Activated CD4-positive, alpha-beta T cell treated with anti-CD3 and anti-CD28 coated beads, Interleukin-2, amount 10 ng/mL, durations not matched to agents 24 days and 14 days (primary cell): ENCODE data around the gene SLC35F4. TPM values are rescaled to one million over a fixed set of nuclear protein-coding genes. Genes with fewer than 3 reads are reported as not detected.
"Not testable (repeated sequence)": the region's sequence is repeated elsewhere in the genome, so short reads cannot be mapped to it uniquely, and the experiment has no call there.

Experiments used
- DNase-seq: peaks from one replicate; pipeline ENCODE4 v3.0.0; 2022
- H3K27ac Mint-ChIP-seq: one replicate; pipeline ENCODE4 v1.8.0; 2022; ENCODE audit warnings: mild to moderate bottlenecking, mixed read lengths
- H3K27me3 Mint-ChIP-seq: one replicate; pipeline ENCODE4 v1.8.0; 2022; ENCODE audit warnings: mixed read lengths
- H3K36me3 Mint-ChIP-seq: one replicate; pipeline ENCODE4 v1.8.0; 2022; ENCODE audit warnings: low read depth, mild to moderate bottlenecking, mixed read lengths
- H3K4me1 Mint-ChIP-seq: one replicate; pipeline ENCODE4 v1.8.0; 2021; ENCODE audit warnings: mixed read lengths
- H3K4me3 Mint-ChIP-seq: one replicate; pipeline ENCODE4 v1.8.0; 2022; ENCODE audit warnings: mild to moderate bottlenecking, moderate library complexity, mixed read lengths
- H3K9me3 Mint-ChIP-seq: one replicate; pipeline ENCODE4 v1.8.0; 2021; ENCODE audit warnings: mixed read lengths
- intact Hi-C: fragments of 100-400 bp; cut with micrococcal nuclease; formaldehyde crosslinking; loops from one replicate; pipeline ENCODE4 v1.15.1; 2023
- total RNA-seq: library from RNA; stranded (reverse); gene quantifications from 2 replicates; pipeline ENCODE4 v1.2.3, GENCODE V29; 2022

Gene SLC35F4
- total RNA-seq, 1 donor from 2014 or later, result not detected

DNA sequence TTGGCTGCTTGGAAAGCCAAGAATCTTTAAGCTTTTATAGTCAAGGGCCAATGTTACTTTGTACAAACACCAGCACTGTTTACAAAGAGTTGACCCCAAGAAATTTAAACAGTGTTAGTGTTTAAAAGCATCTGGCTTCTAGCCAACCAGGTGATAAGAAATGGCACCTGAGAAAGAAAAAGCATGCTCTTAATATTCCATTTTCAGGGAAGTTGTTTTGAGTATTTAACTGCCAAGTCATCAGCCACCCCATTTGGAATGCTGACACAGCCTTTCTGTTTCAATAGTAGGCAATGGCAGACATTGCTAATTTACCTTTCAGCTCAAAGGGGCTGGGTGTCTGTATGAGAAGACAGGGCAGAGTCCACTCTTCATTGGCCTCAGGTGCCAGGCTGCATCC, 3.7 kb upstream of the SLC35F4 start:
- Mint-ChIP-seq H3K27ac (no peak overlapping the region), H3K4me1 (no peaks in the 10 kb centered on the region), H3K27me3 (peaks cover 6% of the 10 kb centered on the region), H3K4me3 (no peak overlapping the region), H3K9me3 (no peaks in the 10 kb centered on the region), H3K36me3 (no peaks in the 10 kb centered on the region)
- intact Hi-C loops, result loop anchor here (10.0 kb wide), 1 partner anchor 205 kb away; no protein-coding TSS in a partner anchor
- DNase-seq, result no peak

DNA sequence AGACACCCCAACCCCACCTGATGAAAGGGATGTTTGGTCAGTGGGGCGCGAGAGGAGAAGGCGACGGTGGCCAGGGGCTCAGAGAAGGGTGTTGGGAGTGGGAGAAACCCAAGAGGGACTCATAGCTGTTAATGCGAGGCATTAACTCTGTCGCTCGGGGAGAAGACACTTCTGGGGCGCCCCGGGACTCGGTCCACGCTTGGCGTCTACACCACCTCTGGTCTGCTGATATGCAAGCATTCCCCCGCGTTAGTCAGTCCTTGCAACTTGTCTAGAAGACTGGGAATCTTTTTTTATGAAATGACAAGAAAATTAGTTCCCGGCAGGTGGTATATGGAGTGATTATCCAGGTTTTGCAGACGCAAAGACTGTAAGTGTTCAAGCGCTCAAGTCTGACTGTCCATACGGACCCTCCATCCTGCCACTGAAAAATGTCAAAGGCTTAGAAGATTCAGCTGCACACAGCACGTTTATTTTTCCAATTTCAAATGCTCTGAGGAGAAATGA, 360 bp upstream of the SLC35F4 start:
- Mint-ChIP-seq H3K9me3 (no peaks in the 10 kb centered on the region), H3K4me3 (no peak overlapping the region), H3K27me3 (peaks cover 17% of the 10 kb centered on the region), H3K27ac (no peak overlapping the region), H3K4me1 (no peaks in the 10 kb centered on the region), H3K36me3 (no peaks in the 10 kb centered on the region)
- intact Hi-C loops, result no loop called here
- DNase-seq, result no peak

DNA sequence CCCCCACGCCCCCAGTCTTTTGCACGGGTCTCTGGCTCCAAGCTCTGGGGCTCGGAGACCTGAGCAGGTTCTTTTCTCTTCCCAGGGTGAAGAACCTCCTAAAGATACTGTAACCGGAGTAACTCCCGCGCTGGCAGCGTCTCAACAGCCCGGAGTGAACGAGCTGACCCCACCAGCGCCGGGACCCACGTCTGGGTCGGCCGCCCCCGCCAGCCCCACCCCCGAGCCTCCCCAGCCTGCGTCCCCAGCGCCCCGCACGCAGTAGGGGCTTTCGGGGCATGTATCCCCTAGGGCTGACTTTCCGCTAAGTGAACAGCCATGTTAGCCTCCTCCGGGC, 858 bp downstream of the SLC35F4 start:
- Mint-ChIP-seq H3K4me3 (no peak overlapping the region), H3K9me3 (no peaks in the 10 kb centered on the region), H3K27ac (no peak overlapping the region), H3K36me3 (no peaks in the 10 kb centered on the region), H3K27me3 (peaks cover 17% of the 10 kb centered on the region), H3K4me1 (no peaks in the 10 kb centered on the region)
- DNase-seq, result no peak
- intact Hi-C loops, result no loop called here

DNA sequence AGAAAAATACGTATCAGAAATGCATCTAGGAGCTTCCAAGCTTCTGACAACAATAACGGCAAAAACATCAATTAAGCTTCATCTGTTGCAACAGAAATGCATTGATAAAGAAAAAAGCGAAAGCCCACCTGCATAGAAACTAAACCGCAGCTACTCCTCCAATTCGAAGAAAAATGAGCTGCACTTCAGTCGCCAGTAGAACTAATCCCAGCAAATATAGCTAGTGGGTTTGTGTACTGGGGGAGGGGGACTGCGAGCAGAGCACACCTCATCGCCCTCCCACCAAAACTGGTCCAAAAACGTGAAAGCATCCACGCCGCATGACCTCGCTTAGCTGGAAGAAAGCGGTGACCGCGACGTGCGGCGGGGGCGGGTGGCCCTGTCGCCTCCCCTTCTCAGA, 1.2 kb downstream of the SLC35F4 start:
- Mint-ChIP-seq H3K4me1 (no peaks in the 10 kb centered on the region), H3K4me3 (no peak overlapping the region), H3K9me3 (no peaks in the 10 kb centered on the region), H3K27ac (no peak overlapping the region), H3K36me3 (no peaks in the 10 kb centered on the region), H3K27me3 (peaks cover 17% of the 10 kb centered on the region)
- intact Hi-C loops, result no loop called here
- DNase-seq, result no peak

DNA sequence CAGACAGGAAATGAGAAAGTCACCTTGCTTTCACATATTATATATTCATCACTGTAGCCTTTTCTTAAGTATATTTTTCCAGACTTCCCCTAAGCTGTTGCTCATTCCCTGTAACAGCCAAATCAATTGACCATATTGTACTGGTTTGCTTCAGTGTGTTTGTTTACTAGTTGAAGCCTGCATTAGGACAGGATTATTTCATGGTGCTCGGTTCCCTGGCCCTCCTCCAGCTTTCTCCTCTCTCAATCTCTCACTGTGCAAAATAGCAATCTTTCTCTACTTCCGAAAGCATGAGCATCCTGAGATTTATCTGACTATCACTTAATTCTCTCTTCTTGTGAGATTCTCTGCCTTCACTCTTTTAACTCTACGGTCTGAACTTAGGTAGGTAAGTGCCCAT, 2.4 kb downstream of the SLC35F4 start:
- H3K27me3 Mint-ChIP-seq, result peaks cover 17% of the 10 kb centered on the region
- no peaks in the 10 kb centered on the region for H3K9me3 Mint-ChIP-seq
- H3K4me1 Mint-ChIP-seq, result no peaks in the 10 kb centered on the region
- no peaks in the 10 kb centered on the region for H3K36me3 Mint-ChIP-seq
- DNase-seq, result no peak
- H3K27ac Mint-ChIP-seq, result no peak overlapping the region
- intact Hi-C loops, result no loop called here
- H3K4me3 Mint-ChIP-seq, result no peak overlapping the region

DNA sequence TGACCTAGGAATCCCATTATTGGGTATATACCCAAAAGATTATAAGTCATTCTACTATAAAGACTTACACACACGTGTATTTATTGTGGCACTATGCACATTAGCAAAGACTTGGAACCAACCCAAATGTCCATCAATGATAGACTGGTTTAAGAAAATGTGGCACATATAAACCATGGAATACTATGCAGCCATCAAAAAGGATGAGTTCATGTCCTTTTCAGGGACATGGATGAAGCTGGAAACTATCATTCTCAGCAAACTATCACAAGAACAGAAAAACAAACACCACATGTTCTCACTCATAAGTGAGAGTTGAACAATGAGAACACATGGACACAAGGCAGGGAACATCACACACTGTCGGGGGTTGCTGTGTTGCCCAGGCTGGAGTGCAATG, 10.2 kb downstream of the SLC35F4 start:
- H3K27ac Mint-ChIP-seq, H3K27me3 Mint-ChIP-seq, H3K36me3 Mint-ChIP-seq, DNase-seq, H3K9me3 Mint-ChIP-seq, H3K4me3 Mint-ChIP-seq, H3K4me1 Mint-ChIP-seq, intact Hi-C loops: not testable (repeated sequence)

DNA sequence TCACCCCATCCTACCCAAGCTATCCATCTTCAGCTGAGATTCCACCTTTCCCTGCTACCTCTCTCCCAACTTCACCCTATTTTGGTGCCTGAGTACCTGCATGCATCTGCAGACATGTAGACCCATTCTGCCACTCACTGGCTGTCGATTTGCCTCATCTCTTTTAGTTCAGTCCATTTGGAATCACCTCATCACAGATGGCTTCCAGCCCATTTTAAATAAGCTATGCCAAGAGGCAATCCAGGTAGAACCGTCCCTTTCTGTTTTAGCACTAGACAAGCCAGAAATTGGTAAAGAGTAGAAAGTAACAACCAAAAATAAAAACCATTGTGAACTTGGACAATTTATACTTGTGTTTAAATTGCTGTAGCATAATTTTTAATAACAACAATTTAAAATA, 11.3 kb downstream of the SLC35F4 start:
- DNase-seq, result no peak
- no peaks in the 10 kb centered on the region for H3K9me3 Mint-ChIP-seq
- H3K27ac Mint-ChIP-seq, result no peak overlapping the region
- H3K27me3 Mint-ChIP-seq, result no peaks in the 10 kb centered on the region
- intact Hi-C loops, result no loop called here
- no peaks in the 10 kb centered on the region for H3K4me1 Mint-ChIP-seq
- H3K36me3 Mint-ChIP-seq, result no peaks in the 10 kb centered on the region
- H3K4me3 Mint-ChIP-seq, result no peak overlapping the region

DNA sequence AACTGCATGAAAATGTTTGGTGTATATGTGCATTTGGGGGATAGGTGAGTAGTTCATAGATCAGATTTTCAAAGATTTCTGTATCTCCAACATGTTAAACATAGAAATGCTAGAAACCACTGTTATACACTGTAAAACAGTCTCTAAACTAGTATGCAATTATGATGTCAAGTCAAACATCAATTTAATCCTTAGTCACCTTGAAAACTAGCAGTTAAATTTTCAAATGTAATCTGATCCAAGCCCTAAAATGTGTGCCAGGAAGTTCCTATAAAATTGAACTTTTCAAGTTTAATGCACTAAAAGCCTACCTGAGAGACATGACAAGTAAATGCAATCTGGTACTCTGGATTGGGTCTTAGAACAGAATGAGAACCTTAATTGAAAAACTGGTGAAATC, 14.5 kb downstream of the SLC35F4 start:
- Mint-ChIP-seq H3K27me3 (no peaks in the 10 kb centered on the region), H3K36me3 (no peaks in the 10 kb centered on the region), H3K9me3 (no peaks in the 10 kb centered on the region), H3K27ac (no peak overlapping the region), H3K4me3 (no peak overlapping the region), H3K4me1 (no peaks in the 10 kb centered on the region)
- intact Hi-C loops, result no loop called here
- DNase-seq, result no peak

DNA sequence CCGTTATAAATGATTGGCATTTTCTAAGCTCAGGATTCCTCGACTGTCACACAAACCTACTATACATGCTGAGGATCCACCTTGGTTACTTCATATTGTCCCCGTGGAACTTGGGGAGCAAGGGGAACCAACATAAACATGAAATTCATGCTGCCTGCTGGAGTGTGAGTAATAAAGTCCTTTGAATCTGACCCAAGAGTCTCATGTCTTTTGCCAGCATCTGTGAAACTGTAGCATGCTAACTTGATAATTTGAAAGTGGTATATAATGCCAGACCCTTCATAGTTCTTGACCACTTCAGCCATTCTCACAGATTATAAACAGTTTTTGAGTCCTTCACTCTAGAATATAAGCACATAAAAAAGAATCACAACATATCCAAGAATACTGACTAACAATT, 17.1 kb downstream of the SLC35F4 start:
- Mint-ChIP-seq H3K9me3 (no peaks in the 10 kb centered on the region), H3K36me3 (no peaks in the 10 kb centered on the region), H3K4me1 (no peaks in the 10 kb centered on the region), H3K27me3 (no peaks in the 10 kb centered on the region), H3K4me3 (no peak overlapping the region), H3K27ac (no peak overlapping the region)
- intact Hi-C loops, result no loop called here
- DNase-seq, result no peak

DNA sequence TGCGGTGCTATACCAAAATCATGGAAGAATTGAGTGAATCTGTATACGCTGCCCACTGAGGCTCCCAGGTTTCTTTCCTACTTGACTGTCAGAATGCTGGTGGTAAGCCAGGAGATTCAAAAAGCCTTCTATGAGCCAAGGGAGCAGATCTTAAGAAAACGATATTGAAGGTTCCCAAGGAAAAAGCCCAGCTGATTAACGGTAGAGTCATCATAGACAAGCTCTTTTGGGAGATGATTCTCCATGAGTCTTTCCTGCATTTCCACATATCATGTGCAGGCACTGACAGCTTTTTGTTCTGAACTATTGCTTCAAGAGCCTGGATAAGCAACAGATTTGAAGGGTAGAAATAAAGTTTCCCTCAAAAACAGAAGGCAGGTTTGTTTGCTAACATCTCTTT, 17.5 kb downstream of the SLC35F4 start:
- Mint-ChIP-seq H3K9me3 (no peaks in the 10 kb centered on the region), H3K27ac (no peak overlapping the region), H3K27me3 (no peaks in the 10 kb centered on the region), H3K4me1 (no peaks in the 10 kb centered on the region), H3K4me3 (no peak overlapping the region), H3K36me3 (no peaks in the 10 kb centered on the region)
- intact Hi-C loops, result no loop called here
- no peak for DNase-seq

DNA sequence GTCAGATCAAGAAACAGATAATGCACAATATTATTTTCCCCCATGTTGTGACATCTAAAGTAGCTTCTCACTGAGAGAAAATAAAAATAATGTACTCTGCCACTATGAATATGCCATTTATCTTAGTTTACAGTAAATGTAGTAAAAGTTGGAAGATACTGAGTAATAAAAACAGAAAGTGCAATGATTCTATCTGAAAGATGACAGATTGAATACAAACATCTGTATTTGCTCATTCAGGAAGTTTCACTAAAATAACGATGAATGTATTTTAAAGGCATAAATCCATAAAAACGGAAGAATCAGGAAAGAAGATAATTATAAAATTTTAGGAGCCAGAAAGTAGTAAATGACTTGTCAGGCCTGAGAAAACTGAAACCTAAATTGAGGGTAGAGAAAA, 18.2 kb downstream of the SLC35F4 start:
- no peaks in the 10 kb centered on the region for H3K9me3 Mint-ChIP-seq
- no peak overlapping the region for H3K4me3 Mint-ChIP-seq
- no peaks in the 10 kb centered on the region for H3K27me3 Mint-ChIP-seq
- H3K27ac Mint-ChIP-seq, result no peak overlapping the region
- H3K36me3 Mint-ChIP-seq, result no peaks in the 10 kb centered on the region
- no peak for DNase-seq
- intact Hi-C loops, result no loop called here
- H3K4me1 Mint-ChIP-seq, result no peaks in the 10 kb centered on the region

DNA sequence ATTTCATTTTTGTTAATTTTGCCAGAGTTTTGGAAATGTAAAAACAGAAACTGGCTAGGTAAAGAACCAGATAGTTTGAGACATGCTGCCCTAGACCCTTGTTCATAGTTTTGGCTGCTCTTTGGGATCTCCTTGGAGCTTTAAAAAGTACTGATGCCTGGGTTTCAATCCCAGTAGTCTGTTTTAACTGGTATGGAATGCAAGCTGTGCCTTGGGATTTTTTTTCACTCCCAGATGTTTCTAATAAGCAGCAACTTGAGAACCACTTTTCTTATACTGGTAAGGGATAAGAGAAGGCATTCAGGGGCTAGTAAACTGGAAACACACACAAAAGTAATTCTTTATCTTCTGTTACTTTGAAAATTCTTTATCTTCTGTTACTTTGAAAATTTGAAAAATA, 18.8 kb downstream of the SLC35F4 start:
- Mint-ChIP-seq H3K27me3 (no peaks in the 10 kb centered on the region), H3K4me3 (no peak overlapping the region), H3K36me3 (no peaks in the 10 kb centered on the region), H3K4me1 (no peaks in the 10 kb centered on the region), H3K27ac (no peak overlapping the region), H3K9me3 (no peaks in the 10 kb centered on the region)
- intact Hi-C loops, result no loop called here
- DNase-seq, result no peak

DNA sequence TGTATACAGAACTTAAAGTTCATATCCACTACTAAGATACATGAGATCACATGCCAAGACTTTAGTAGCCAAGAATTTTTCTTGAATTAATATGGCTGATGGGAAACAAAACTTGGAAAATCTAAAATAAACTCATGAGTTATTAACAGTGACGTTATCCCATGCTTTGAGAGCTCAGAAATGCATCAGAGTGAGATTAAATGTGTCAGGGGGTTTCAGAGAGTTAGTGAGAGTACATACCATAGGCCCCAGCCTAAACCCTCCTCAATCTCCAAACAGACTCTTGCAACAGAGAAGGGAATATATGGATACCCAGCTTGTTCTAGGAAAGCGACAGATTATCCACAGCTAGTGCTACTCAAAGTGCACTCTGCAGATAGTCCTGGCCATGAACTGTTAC, 19.3 kb downstream of the SLC35F4 start:
- Mint-ChIP-seq H3K4me3 (no peak overlapping the region), H3K27ac (no peak overlapping the region), H3K4me1 (no peaks in the 10 kb centered on the region), H3K27me3 (no peaks in the 10 kb centered on the region), H3K36me3 (no peaks in the 10 kb centered on the region), H3K9me3 (no peaks in the 10 kb centered on the region)
- no peak for DNase-seq
- intact Hi-C loops, result no loop called here

DNA sequence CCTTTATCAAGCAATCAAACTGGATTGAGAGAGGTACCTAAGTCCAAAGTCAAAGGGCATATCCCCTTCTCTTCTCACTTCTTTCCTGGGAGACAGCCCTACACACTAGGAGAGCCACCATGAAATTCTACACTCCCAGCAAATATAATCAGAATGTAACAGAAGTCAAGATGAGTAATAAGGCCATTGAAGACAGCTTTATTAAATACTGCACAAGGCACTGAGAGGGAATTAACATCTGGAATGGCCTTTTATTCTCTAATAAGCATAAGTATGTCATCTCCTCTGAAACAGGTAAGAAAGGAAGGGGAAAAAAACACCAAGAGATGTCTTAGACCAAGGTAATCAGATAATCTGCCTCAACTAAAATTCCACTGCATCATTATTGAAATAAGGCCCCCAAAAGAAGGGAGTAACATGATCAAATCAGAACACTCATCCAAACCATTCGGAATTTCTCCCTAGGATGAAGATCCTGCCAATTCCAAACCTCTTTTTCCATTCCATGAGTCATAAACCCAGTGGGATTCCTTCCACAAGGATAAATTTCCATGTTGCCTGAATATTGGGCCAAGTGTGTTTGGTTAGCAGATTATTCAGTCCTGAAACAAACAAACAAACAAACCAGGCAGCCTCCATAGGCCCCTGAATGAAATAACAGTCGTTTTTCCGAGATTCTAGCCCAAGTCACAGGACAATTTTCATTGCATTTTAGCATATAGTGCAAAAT, 19.9 kb downstream of the SLC35F4 start:
- Mint-ChIP-seq H3K27me3 (no peaks in the 10 kb centered on the region), H3K4me3 (no peak overlapping the region), H3K27ac (no peak overlapping the region), H3K9me3 (no peaks in the 10 kb centered on the region), H3K4me1 (no peaks in the 10 kb centered on the region), H3K36me3 (no peaks in the 10 kb centered on the region)
- intact Hi-C loops, result no loop called here
- DNase-seq, result no peak

DNA sequence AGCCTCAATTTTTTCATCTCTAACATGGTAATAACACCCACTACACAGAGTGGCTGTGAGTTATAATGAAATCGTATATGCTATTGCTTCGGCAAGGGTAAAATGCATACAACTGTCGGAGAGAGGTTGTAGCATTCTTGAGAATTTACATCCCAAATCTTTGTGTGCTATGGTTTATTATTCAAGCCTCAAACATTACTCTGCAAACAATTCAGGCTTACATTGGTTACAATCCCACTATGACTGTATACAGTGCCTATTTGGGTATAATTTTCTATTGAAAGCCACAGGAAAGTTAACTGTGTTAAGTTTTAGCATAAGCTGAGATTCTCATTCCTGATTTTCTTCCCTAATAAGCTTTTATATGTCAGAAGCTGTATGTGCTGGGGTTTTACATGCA, 20.6 kb downstream of the SLC35F4 start:
- no peak overlapping the region for H3K4me3 Mint-ChIP-seq
- no peaks in the 10 kb centered on the region for H3K9me3 Mint-ChIP-seq
- no peak for DNase-seq
- H3K27me3 Mint-ChIP-seq, result no peaks in the 10 kb centered on the region
- no peaks in the 10 kb centered on the region for H3K4me1 Mint-ChIP-seq
- no peaks in the 10 kb centered on the region for H3K36me3 Mint-ChIP-seq
- intact Hi-C loops, result no loop called here
- H3K27ac Mint-ChIP-seq, result no peak overlapping the region
